Measurements from ENCODE around the gene SAMM50.

GRCh38 chr22:43923191-43923590, 32.1 kb upstream of the SAMM50 start:
- no peak for TF ChIP-seq FOXM1 (IDR thresholded peaks at IDR 0.05; ENCODE audit: borderline replicate concordance, low read depth)
- TF ChIP-seq RAD21 (IDR thresholded peaks at IDR 0.05; ENCODE audit: low read depth) = no peak
- TF ChIP-seq TAF1 (IDR thresholded peaks at IDR 0.05; ENCODE audit: low read depth) = no peak
- TF ChIP-seq REST (IDR thresholded peaks at IDR 0.05; ENCODE audit: low read depth) = no peak
- TF ChIP-seq YY1 (IDR thresholded peaks at IDR 0.05; ENCODE audit: low read depth) = no peak
- TF ChIP-seq NFIC (IDR thresholded peaks at IDR 0.05) = no peak
- no peak for TF ChIP-seq TCF12 (IDR thresholded peaks at IDR 0.05; ENCODE audit: low read depth)

All from Ishikawa (cell line).